NCI-H2171 (cell line): ENCODE data around the gene GKN1.

Experiments
- DNase-seq: peaks from one replicate; lab custom pipeline; 2025; lab: John Stamatoyannopoulos, UW

GKN1 gene

DNA sequence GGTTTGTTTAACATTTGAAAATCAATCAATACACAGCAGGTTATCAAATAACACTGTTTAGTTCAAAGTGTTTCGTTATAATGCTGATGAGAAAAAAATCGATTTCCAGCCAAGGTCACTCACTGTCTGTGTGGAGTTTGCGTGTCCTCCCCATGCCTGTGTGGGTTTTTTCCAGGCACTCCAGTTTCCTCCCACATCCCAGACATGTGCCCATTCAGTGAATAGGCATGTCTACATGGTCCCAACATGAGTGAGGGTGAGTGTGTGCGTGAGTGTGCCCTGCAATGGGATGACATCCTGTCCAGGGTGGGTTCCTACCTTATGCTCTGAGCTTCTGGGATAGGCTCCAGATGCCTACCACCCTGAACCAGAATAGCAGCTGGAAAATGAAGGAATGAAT, 13.1 kb upstream of the GKN1 start:
- no peak for DNase-seq

GRCh38 chr2:68964282-68964681, 10.2 kb upstream of the GKN1 start:
- DNase-seq, result no peak

DNA sequence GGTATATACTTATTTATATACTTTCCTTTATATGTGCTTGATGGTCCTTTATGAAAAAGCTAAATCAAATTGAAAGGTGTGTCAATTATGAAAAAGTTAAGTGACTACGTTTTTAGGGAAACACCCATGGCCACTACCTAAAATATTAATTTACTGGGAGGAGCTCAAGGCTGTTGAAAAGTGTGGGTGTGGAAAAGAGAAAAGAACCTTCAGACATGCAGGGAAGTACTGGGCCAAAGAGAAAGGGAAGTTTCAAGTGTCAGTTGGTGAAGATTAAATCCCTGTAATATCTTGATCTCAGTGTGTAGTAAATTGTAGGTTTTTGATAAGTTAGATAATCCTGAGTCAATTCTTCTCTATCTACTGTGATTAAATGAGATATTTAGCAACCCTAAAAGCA, 6.2 kb upstream of the GKN1 start:
- no peak for DNase-seq

GRCh38 chr2:68969736-68970490, 4.5 kb upstream of the GKN1 start:
- DNase-seq, result no peak

- DNase-seq, result no peak
Measured at GRCh38 chr2:68970566-68971265, 3.7 kb upstream of the GKN1 start.

DNA sequence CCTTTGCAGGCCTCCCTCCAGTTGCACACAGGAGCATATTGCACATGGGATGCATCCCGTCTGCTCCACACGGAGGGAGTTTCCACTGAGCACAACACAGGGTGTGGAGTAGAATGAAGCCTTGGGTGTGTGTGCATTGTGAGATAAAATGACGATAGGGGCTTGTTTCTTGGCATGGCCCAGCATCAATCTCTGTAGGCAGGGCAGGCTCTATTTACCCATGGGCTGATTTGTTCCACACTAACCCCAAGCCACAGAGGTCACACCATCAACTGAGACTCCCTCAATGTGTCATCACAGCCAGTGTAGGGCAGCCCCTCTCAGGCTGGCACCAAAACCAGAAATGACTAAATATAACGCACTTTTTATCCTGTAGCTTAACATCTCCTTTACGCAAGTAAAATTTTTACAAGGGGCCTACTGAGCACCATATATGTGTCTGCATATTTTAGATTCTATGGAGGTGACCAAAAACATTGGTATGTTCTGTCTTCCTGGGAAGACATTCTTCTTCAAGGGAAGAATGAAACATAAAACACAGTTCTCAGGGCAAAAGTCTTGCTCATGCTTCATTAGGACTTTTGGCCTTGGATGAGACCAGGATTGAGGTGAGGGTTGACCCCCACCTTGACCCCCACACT, 2.7 kb upstream of the GKN1 start:
- DNase-seq, result no peak

DNA sequence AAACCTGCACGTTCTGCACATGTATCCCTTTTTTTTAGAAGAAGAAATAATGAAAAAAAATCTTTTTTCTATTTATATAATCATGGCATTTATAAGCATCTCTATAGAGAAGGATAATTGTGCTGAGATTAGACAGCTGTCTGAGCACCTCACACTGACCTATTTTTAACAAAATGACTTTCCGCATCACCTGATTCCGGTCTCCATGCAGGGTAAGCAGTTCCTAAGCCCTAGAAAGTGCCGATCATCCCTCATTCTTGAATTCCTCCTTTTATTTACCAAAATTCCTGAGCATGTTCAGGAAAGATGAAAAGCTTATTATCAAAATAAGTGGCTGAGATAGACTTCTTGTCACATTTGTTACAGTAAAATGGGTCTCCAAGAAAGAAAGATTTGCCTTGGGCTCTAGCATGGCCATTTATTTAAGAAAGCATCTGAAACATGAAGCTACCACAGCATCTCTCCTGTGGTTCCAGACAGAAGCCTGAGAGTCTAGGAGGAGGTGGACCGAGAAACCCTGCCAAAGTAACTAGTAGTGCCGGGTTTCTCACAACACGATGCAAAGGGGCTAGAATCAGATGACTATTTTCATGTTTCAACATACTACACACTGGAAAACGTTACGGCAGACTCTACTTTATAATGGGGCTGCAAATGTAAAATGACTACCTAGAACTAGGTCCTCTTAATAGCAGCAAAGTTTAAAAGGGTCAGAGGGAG, 670 bp downstream of the GKN1 start:
- DNase-seq, result no peak

GRCh38 chr2:68975844-68976243, 1.4 kb downstream of the GKN1 start:
- no peak for DNase-seq

- no peak for DNase-seq
Measured at GRCh38 chr2:68977453-68977852, 3.0 kb downstream of the GKN1 start.

DNA sequence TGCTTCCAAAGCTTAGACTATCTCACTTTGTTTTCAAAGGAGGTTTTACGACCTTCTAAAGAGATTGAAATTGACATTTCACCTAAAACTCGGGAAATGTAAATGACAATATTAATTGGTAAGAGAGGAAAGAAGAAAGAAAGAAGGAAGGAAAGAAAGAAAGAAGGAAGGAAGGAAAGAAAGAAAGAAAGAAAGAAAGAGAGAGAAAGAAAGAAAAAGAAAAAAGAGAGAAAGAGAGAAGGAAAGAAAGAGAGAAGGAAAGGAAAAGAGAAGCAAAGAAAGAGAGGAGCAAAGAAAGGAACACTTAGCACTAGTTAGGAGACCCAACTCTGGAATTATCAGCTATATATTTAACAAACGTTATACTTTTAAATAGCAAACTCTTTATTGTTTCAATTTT, 3.7 kb downstream of the GKN1 start:
- DNase-seq, result no peak

GRCh38 chr2:68980956-68981355, 6.5 kb downstream of the GKN1 start:
- no peak for DNase-seq

- DNase-seq, result no peak
Measured at GRCh38 chr2:68987021-68987503, 12.6 kb downstream of the GKN1 start.

DNA sequence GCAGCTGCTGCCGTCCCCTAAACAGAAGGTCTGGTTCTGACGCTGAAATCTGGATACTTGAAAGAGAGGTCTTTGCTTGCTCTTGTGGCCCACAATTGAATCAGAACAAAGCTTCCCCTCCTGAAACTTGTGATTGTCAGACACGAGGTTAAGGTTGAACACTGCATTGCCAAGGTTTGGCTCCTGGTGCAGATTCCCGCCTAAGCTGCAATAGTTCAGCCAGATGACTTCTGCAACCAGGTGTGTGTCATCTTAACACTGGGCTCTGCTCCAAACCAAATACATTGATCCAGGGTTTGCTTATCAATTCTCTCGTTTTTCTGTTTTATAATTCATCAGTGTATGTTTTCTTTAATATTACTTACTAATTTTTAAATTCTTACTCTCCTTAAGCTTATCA, 14.6 kb downstream of the GKN1 start:
- DNase-seq, result no peak

- no peak for DNase-seq
Measured at GRCh38 chr2:68992341-68992740, 17.9 kb downstream of the GKN1 start.

DNA sequence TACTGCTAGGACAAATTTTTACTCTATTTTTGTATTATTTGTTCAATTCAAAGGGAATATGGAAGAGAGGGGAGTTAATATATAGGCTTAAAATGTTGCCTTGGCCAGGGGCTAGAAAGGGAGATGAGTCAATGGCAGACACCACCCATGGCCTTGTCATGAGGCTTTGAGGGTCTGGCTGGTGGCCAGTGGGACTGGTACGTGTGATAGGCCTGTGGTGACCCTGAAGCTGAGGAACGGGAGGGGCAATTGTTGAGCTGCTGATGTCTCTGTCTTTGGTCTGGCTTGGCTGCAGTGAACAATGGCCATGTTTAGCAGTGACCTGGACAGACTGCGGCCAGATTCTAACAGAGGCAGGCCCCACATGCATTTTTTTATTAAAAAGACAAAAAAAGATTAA, 18.5 kb downstream of the GKN1 start:
- DNase-seq, result no peak

GRCh38 chr2:68993660-68994059, 19.2 kb downstream of the GKN1 start:
- no peak for DNase-seq

DNA sequence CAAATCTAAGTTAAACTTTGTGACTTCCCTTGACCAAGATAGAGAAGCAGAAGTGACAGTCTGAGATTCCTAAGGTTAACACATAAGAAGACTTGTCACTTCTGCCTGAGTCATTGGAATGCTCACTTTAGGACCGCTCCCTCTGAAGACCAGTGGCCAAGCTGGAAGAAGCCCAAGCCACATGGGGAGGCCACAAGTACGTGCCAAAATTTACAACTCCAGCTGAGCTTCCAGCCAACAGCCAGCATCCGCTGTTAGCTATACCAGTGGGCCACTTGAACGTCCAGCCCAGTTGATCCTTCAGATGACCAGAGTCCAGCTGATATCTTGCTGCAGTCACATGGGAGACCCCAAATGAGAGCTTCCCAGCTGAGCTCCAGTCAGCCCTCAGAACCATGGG, 20.4 kb downstream of the GKN1 start:
- no peak for DNase-seq

DNA sequence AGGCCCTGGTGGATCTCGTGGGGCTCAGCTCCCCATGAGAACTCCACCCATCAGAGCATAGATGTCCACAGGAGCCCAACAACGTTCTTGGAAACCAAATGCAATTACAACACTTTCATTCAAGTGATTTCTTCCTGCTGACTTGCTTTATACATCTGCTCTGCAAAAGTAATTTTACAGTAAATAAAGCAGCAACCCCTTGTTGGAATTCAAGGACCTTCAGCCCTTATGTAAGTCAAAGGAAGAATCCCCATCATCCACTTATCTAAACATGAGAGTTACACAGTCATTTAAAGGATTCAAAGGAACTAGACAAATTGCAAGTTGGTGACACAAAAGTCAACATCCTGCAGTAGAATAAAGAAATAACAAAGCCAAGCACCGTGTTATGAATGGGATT, 21.5 kb downstream of the GKN1 start:
- no peak for DNase-seq

- DNase-seq, result no peak
Measured at GRCh38 chr2:68997401-68997800, 23.0 kb downstream of the GKN1 start.

- DNase-seq, result no peak
Measured at GRCh38 chr2:69001879-69002278, 27.4 kb downstream of the GKN1 start.

- no peak for DNase-seq
Measured at GRCh38 chr2:69003731-69004130, 29.3 kb downstream of the GKN1 start.

GRCh38 chr2:69007169-69007568, 32.7 kb downstream of the GKN1 start:
- DNase-seq, result no peak

DNA sequence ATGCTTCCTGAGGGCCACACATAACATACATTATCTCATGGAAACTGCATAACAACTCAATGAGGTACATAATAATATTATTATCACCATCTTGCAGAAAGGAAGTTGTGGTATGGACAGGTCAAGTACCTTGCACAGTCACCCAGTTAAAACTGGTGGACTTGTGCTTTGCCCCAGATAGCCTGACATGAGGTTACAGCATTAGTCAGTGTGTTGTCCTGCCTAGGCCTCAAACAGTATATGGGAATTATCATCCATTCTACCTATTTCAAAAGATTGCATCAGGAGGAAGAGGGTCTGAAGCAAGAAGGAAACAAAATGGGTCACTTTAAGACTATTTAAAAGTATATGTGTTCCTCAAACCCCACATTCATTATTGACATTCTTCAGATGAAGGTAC, 33.2 kb downstream of the GKN1 start:
- no peak for DNase-seq
